NCI-H2171 treated with DMSO at 0.1 percent for 48 hours (cell line): Measurements from ENCODE around the gene SMIM13.
A peak's percentile ranks its signal among the peaks of the same experiment; 100 is the strongest.

Source experiments
- DNase-seq: peaks from one replicate; lab custom pipeline; 2025; lab: John Stamatoyannopoulos, UW

The SMIM13 gene

GRCh38 chr6:11121851-11122250 is 28.2 kb downstream of the SMIM13 start:
- no peak for DNase-seq

- DNase-seq = no peak
These were observed 28.7 kb downstream of the SMIM13 start for GRCh38 chr6:11122380-11122779.

- no peak for DNase-seq
These were observed 30.3 kb downstream of the SMIM13 start for GRCh38 chr6:11123978-11124377.

- no peak for DNase-seq
These were observed 33.2 kb downstream of the SMIM13 start for GRCh38 chr6:11126876-11127275.

- DNase-seq = no peak
These were observed 35.0 kb downstream of the SMIM13 start for GRCh38 chr6:11128608-11129007.

GRCh38 chr6:11129908-11130565 is 36.4 kb downstream of the SMIM13 start:
- DNase-seq = no peak

- DNase-seq = no peak
These were observed 37.0 kb downstream of the SMIM13 start for GRCh38 chr6:11130605-11131004.

GRCh38 chr6:11132194-11132888 is 38.7 kb downstream of the SMIM13 start:
- DNase-seq = no peak

- DNase-seq = no peak
These were observed 39.6 kb downstream of the SMIM13 start for GRCh38 chr6:11133281-11133680.

- DNase-seq = no peak
These were observed 43.2 kb downstream of the SMIM13 start for GRCh38 chr6:11136809-11137208.

- no peak for DNase-seq
These were observed 45.7 kb downstream of the SMIM13 start for GRCh38 chr6:11139051-11139960.

- DNase-seq = no peak
These were observed 46.4 kb downstream of the SMIM13 start for GRCh38 chr6:11140056-11140455.

GRCh38 chr6:11141295-11141694 is 47.7 kb downstream of the SMIM13 start:
- DNase-seq = no peak

- DNase-seq = no peak
These were observed 48.8 kb downstream of the SMIM13 start for GRCh38 chr6:11142296-11143027.

GRCh38 chr6:11143394-11144371 is 50.0 kb downstream of the SMIM13 start:
- no peak for DNase-seq

GRCh38 chr6:11144393-11144851 is 50.8 kb downstream of the SMIM13 start:
- peak; percentile 46 for DNase-seq

- no peak for DNase-seq
These were observed 52.6 kb downstream of the SMIM13 start for GRCh38 chr6:11146117-11146826.

GRCh38 chr6:11149551-11149950 is 55.9 kb downstream of the SMIM13 start:
- peak; percentile 61 for DNase-seq

- no peak for DNase-seq
These were observed 57.9 kb downstream of the SMIM13 start for GRCh38 chr6:11151488-11151887.

GRCh38 chr6:11152581-11152980 is 58.9 kb downstream of the SMIM13 start:
- no peak for DNase-seq
